DMS 273 (cell line): ENCODE data around the gene ZNF436.

Experiments used
- DNase-seq: peaks from one replicate; lab custom pipeline; 2025; ENCODE audit not compliant: unreplicated experiment; lab: John Stamatoyannopoulos, UW

ZNF436 gene

DNA sequence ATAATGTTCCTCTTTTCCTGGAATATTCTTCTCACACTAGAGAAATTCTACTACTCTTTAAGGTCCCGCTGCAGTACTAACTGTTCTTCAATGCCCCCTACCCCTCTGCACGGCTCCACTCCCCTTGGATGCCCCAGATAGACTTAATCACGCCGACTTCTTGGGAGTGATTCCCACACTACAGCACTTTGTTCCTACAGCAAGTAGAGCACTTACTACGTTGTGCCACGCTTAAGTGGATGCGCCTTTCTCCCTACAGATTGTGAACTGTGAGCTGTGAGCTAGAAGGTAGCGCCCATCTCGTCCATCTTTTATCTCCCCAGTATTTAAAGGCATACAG is 2.2 kb downstream of the ZNF436 start:
- DNase-seq, result no peak

- no peak for DNase-seq
These were observed 3.0 kb downstream of the ZNF436 start for GRCh38 chr1:23366598-23366997.

GRCh38 chr1:23366146-23366545 is 3.5 kb downstream of the ZNF436 start:
- DNase-seq, result no peak

- DNase-seq, result peak; percentile 42
These were observed 7.4 kb downstream of the ZNF436 start for GRCh38 chr1:23362218-23362713.

DNA sequence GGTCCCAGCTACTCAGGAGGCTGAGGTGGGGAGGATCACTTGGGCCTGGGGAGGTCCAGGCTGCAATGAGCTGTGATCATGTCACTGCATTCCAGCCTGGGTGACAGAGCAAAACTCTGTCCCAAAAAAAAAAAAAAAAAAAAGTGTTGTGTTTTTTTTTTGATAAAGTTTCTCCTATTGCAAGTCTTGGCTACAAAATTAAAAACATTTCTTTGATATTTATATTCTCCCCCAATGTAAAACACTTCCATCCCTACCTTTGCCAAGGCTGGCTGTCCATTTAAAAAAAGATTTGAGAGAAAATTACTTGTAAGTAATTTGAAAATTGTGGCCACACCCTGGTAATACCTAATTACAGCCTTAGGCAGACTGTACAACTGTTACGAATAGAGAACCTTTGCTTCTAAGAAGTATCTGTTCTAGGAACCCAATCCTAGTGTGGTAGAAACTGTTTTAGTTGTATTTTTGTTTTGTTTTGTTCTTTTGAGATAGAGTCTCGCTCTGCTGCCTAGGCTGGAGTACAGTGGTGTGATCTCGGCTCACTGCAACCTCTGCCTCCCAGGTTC is 11.2 kb downstream of the ZNF436 start:
- no peak for DNase-seq

DNA sequence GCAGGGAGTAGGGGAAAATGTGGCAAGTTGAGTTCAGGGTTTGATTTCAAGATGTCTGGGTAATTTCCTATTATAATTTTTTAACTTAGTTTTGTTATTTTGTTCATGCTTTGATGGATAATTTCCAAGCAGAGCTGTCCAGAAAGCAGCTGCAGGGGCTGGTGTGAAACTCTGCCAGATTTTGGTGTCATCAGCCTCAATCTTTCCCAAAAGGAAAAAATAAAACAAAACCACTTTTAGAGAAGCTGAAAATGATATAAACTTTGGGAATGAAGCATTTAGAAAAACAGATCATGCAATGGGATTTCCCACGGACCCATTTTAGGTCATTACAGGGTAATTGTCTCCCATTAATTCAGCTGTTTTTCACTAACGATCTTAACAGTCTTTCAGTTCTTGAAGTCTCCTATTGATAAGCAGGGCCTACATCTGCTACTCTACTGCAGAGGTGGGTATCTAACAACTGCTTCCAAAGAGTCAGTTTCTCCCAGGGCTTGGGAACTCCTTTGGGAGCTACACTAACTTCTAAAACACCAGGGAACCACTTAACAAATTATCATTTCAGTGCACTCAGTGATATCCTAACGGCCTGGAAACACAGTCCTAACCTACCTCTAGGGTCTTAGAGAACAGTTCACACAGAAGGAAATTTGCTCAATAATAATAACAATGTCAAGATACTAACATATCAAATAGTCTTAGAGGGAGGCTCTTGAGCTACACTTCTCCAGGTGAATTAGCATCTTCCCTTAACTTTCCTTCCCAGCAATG is 12.3 kb downstream of the ZNF436 start:
- DNase-seq, result no peak

DNA sequence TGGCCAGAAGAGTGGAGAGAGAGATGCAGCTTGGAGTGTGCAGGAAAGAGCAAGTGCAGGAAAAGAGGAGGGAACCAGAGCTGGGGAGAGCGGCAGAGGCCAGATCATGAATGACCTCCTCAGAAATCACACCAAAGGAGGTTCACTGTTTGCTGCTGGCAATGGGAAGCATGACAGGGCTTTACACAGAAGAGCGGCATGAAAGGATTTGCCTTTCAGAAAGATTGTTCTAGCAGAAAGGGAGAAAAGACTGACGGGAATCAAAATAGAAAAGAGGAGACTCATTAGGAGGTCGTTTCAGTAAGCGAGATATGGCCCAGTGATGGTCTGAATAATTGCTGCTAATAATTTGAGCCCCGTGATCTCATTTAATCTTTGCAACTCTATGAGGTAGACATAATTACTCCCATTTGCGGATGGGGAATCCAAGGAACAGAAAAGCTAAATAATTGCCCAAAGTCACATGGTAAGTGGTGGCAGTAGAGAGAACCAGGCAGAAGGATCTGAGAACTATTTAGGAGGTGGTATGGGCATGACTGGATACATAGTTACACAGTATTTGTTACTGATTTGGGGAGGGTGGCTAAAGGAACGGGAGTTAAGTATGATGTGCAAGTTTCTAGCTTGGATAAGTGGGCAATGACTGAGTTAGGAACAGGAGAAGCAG is 13.0 kb downstream of the ZNF436 start:
- DNase-seq, result no peak

GRCh38 chr1:23354245-23354644 is 15.4 kb downstream of the ZNF436 start:
- DNase-seq, result peak; percentile 29

DNA sequence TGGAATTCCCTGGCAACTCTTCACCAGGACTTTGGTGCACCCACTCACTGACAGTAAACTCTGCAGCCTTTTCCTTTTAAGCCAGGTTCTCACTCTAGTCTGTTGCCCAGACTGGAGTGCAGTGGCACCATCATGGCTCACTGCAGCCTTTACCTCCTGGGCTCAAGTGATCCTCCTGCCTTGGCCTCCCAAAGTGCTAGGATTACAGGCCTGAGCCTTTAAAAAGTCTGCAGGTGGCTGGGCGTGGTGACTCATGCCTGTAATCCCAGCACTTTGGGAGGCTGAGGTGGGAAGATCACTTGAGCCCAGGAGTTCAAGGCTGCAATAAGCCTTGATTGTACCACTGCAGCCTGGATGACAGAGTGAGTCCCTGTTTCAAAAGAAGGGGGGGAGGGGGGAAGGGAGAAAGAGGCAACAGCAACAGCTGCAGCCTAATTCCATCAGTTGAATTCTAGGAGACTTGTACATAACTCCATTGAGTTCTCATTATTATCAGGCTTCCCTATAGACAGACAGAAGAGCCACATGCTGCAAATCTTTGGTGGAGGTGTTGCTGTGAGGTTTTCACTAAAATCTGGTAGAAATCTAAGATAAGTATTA is 17.4 kb downstream of the ZNF436 start:
- DNase-seq, result no peak

DNA sequence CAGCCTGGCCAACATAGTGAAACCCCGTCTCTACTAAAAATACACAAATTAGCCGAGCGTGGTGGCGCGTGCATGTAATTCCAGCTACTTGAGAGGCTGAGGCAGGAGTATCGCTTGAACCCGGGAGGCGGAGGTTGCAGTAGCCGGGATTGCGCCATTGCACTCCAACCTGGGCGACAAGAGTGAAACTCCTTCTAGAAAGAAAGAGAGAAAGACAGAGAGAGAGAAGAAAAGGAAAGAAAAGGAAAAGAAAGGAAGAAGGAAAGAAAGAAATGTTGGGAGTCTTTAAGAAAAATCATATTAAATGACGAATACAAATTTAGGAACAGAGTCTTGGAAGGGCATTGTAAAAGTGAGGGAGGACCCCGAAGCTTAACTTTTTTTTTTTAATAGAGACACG is 23.7 kb downstream of the ZNF436 start:
- no peak for DNase-seq

DNA sequence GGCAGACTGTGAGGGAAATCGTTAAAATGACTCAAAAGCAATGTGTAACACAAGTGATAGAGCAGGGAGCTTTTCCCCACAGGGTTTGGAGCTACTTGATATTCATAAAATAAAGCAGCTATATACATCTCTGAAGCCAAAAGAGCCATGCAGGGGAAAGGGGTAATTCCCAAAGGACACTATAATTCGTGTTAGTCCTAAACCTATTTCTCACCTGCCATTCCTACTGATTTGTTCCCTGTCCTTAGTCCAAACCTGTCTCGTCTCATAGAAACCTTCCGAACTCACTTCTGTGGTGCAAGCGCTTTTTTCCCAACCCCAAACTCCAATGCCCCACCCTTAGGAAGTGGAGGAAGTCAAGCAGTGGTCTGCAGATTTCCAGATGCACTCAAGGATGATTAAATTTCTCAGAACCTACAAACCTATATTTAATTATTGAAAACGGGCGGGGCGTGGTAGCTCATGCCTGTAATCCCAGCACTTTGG is 24.6 kb downstream of the ZNF436 start:
- no peak for DNase-seq

DNA sequence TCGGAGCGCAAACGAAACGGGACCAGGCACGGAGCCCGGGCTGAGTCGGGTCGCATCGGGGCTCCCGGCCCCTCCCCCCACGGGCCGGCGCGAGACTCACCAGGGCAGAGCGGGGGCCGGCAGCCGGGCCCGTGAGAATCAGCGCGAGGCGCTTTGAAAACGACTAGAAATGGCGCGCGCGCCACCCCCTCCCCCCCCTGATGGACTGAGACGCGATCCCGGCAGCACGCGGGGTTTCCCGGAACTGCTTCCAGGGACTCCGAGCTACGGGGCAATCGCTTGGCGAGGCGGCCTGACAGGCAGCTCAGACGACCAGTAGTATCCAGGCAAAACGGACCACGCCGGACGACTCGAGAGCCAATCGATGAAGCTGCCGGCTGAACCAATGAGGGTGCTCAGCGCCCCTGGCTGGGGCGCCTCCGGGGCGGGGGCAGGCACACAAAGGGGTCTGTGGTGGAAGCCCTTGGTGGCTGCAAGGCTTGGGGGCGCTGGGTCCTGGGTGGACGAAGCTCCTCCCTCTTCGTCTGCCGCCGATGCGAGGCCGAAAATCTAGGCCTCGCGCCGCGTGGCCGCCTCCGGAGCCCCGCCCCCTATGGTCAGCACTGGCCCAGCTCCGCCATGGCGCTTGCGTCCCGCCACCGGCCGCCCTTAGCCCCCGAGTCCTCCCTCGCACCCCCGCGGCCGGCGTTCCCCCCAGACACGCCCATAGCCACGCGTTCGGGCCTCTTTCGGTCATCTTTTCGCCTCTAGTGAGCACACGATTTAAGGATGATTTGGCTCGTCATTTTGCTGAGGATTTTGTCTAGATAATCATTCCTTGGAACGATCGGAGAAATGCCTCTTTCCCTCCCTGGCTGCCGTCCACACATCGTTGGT is 25.3 kb downstream of the ZNF436 start, which contains the start of gene HNRNPR:
Gene HNRNPR, minus strand, starts transcription at position 174 of the 876 bp plus-strand sequence. CDS start 3,276 bp downstream, outside the sequence.
- DNase-seq, result peak; percentile 100

- peak; percentile 82 for DNase-seq
These were observed 26.2 kb downstream of the ZNF436 start for GRCh38 chr1:23343221-23344110.

DNA sequence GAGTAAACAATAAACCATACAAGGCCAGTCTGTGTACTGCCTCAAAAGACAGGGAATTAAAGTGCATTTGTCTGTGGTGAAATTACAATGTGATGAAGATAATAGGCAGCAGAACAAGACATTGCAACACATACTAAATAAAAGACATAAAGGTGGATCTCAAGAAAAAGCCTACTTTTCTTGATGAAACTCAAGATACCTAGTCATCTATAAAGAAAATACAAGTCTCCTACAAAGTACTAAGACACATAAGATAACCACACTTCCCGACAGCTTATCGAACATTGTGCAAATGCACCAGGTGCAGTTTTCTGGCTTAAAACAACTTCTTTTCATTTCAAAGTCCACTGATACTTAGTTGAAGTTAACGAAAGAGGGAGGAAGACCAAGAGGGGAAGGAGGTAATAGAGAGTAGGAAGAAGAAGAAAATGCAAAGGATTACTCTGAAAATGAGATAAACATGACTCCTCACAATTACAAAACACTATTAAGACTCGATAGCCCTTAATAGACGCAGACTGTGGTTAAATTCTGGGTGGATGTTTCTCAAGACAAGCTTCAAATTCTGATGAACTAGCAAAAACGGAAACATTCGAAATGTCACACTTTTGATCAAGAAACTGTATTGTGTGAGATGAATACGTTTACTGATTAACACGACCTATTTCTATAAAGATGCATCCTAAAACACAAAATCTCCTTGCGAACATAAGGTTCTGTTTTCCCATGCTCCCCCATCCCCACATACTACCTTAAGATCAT is 27.5 kb downstream of the ZNF436 start:
- no peak for DNase-seq

GRCh38 chr1:23339632-23340031 is 30.0 kb downstream of the ZNF436 start:
- no peak for DNase-seq

DNA sequence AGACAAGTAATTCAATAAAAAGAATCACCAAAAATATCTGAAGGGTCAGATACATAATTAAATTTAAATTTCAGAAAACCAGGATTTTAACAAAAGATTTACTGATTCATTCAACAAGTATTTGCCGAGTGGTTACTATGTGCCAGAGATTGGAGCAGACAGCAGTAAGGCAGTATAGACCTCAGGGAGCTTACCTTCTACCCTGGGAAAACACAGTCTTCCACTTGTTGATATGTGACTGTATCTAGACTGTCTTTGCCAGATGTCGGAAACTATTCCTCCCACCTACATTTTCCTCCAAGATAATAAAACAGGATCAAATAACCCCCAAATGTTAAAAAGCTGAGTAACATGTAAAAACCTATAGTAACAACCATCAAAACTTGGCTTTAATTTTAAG is 31.8 kb downstream of the ZNF436 start:
- no peak for DNase-seq

DNA sequence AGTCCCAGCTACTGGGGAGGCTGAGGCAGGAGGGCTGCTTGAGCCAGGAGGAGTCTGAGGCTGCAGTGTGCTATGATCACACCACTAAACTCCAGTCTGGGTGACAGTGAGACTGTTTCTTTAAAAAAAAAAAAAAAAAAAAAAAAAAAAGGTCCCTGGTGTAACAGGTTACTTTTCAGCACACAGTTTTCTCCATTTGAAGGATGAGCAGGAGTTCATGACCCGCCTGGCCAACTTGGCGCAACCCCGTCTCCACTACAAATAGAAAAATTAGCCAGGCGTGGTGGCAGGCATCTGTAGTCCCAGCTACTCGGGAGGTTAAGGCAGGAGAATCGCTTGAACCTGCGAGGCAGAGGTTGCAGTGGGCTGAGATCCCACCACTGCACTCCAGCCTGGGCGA is 37.9 kb downstream of the ZNF436 start:
- no peak for DNase-seq

GRCh38 chr1:23330846-23331245 is 38.8 kb downstream of the ZNF436 start:
- no peak for DNase-seq

GRCh38 chr1:23325393-23325792 is 44.2 kb downstream of the ZNF436 start:
- no peak for DNase-seq
